ENCODE data around the gene MARVELD3.

DNA sequence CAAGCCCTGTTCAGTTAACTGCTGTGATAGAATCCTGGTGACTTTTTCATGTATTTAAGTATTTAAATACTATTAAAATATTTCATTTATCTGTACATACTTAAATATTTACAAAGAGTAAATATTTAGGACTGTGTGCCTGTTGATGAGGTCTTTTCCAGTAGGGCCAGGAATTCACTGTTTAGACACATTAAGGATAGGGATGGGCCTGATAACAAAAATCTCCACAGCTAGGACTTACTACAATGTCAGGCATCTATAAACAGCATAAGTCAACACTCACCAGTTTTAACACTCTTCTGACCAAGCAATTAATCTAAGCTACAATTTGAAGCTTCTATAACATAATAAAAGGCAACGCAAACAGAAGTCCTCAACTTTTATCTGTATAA, 47.6 kb downstream of the MARVELD3 start:
- TF ChIP-seq, protein P1, sequence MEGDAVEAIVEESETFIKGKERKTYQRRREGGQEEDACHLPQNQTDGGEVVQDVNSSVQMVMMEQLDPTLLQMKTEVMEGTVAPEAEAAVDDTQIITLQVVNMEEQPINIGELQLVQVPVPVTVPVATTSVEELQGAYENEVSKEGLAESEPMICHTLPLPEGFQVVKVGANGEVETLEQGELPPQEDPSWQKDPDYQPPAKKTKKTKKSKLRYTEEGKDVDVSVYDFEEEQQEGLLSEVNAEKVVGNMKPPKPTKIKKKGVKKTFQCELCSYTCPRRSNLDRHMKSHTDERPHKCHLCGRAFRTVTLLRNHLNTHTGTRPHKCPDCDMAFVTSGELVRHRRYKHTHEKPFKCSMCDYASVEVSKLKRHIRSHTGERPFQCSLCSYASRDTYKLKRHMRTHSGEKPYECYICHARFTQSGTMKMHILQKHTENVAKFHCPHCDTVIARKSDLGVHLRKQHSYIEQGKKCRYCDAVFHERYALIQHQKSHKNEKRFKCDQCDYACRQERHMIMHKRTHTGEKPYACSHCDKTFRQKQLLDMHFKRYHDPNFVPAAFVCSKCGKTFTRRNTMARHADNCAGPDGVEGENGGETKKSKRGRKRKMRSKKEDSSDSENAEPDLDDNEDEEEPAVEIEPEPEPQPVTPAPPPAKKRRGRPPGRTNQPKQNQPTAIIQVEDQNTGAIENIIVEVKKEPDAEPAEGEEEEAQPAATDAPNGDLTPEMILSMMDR (IDR thresholded peaks at IDR 0.05) = no peak
- TF ChIP-seq EZH2 (IDR thresholded peaks at IDR 0.05; ENCODE audit: borderline replicate concordance, insufficient read depth, low read depth, low read length, poor library complexity, severe bottlenecking) = no peak

Data from B cell (primary cell).